Measurements from ENCODE around the gene MED13.

MED13 gene

GRCh38 chr17:62092784-62093183 lies 27.7 kb upstream of the MED13 start:
- Histone ChIP-seq H3K27me3 (replicated peaks; ENCODE audit: control insufficient read depth, insufficient read depth, low read length) (no peaks in the 10 kb centered on the region), H3K4me3 (replicated peaks; ENCODE audit: low read depth, low read length) (no peak overlapping the region), H3K36me3 (ENCODE audit: control insufficient read depth, insufficient read depth, low read length) (no peaks in the 10 kb centered on the region)
- DNase-seq (ENCODE audit: extremely low read depth, insufficient read length): no peak
- no peak for TF ChIP-seq CTCF (IDR thresholded peaks at IDR 0.05; ENCODE audit: insufficient read depth, low read length, poor library complexity, severe bottlenecking)

- TF ChIP-seq CTCF (IDR thresholded peaks at IDR 0.05; ENCODE audit: insufficient read depth, low read length, poor library complexity, severe bottlenecking): no peak
Observed at GRCh38 chr17:62091804-62092203, 26.7 kb upstream of the MED13 start.

GRCh38 chr17:62090868-62091267 lies 25.8 kb upstream of the MED13 start:
- no peak for DNase-seq (ENCODE audit: extremely low read depth, insufficient read length)

More at GRCh38 chr17:62091804-62092203, 26.7 kb upstream of the MED13 start:
- Histone ChIP-seq H3K36me3 (ENCODE audit: control insufficient read depth, insufficient read depth, low read length) (no peaks in the 10 kb centered on the region), H3K27me3 (replicated peaks; ENCODE audit: control insufficient read depth, insufficient read depth, low read length) (no peaks in the 10 kb centered on the region), H3K4me3 (replicated peaks; ENCODE audit: low read depth, low read length) (no peak overlapping the region)
- DNase-seq (ENCODE audit: extremely low read depth, insufficient read length): no peak

GRCh38 chr17:62090021-62090824 lies 25.1 kb upstream of the MED13 start:
- no peak for DNase-seq (ENCODE audit: extremely low read depth, insufficient read length)
- no peaks in the 10 kb centered on the region for H3K36me3 ChIP-seq (ENCODE audit: control insufficient read depth, insufficient read depth, low read length)
- H3K4me3 ChIP-seq (replicated peaks; ENCODE audit: low read depth, low read length): no peak overlapping the region
- H3K27me3 ChIP-seq (replicated peaks; ENCODE audit: control insufficient read depth, insufficient read depth, low read length): no peaks in the 10 kb centered on the region
- TF ChIP-seq CTCF (IDR thresholded peaks at IDR 0.05; ENCODE audit: insufficient read depth, low read length, poor library complexity, severe bottlenecking): no peak

More at GRCh38 chr17:62090868-62091267, 25.8 kb upstream of the MED13 start:
- TF ChIP-seq CTCF (IDR thresholded peaks at IDR 0.05; ENCODE audit: insufficient read depth, low read length, poor library complexity, severe bottlenecking): no peak
- Histone ChIP-seq H3K27me3 (replicated peaks; ENCODE audit: control insufficient read depth, insufficient read depth, low read length) (no peaks in the 10 kb centered on the region), H3K36me3 (ENCODE audit: control insufficient read depth, insufficient read depth, low read length) (no peaks in the 10 kb centered on the region), H3K4me3 (replicated peaks; ENCODE audit: low read depth, low read length) (no peak overlapping the region)

GRCh38 chr17:62089334-62089733 lies 24.3 kb upstream of the MED13 start:
- no peak overlapping the region for H3K4me3 ChIP-seq (replicated peaks; ENCODE audit: low read depth, low read length)
- DNase-seq (ENCODE audit: extremely low read depth, insufficient read length): no peak
- H3K27me3 ChIP-seq (replicated peaks; ENCODE audit: control insufficient read depth, insufficient read depth, low read length): no peaks in the 10 kb centered on the region
- no peaks in the 10 kb centered on the region for H3K36me3 ChIP-seq (ENCODE audit: control insufficient read depth, insufficient read depth, low read length)
- TF ChIP-seq CTCF (IDR thresholded peaks at IDR 0.05; ENCODE audit: insufficient read depth, low read length, poor library complexity, severe bottlenecking): no peak
